Amygdala (tissue), 56 donors: ENCODE results near the gene DFFB.
"Not testable (repeated sequence)": the region's sequence is repeated elsewhere in the genome, so short reads cannot be mapped to it uniquely, and the experiment has no call there.

Source experiments
- DNase-seq, 56 donors: peaks; one replicate each; lab custom pipeline; 2025; lab: John Stamatoyannopoulos, UW

The DFFB gene

DNA sequence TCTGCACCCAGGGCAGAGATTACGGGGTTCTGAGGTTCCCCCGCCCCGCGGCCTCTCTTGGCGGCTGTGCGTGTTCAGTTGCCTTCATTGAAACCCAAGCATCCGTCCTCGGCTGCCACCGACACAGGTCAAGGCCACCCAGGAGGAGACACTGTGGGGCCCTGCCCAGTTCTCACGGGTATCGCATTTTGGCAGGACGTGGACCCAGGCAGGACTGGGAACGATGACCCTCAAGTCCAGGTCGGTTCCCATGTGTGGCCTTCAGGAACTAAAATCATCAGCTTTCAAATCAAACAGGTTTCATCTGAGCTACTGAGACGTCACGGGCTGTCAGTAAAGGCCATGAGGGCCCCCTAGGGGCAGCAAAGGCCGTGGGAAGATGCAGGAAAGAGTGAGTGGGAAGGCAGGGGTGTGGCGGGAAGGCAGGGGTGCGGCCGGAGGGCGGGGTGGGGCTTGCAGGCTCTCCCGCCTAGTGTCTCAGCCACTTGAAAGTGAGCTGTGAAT lies 49.8 kb downstream of the DFFB start:
- DNase-seq: no peak

DNA sequence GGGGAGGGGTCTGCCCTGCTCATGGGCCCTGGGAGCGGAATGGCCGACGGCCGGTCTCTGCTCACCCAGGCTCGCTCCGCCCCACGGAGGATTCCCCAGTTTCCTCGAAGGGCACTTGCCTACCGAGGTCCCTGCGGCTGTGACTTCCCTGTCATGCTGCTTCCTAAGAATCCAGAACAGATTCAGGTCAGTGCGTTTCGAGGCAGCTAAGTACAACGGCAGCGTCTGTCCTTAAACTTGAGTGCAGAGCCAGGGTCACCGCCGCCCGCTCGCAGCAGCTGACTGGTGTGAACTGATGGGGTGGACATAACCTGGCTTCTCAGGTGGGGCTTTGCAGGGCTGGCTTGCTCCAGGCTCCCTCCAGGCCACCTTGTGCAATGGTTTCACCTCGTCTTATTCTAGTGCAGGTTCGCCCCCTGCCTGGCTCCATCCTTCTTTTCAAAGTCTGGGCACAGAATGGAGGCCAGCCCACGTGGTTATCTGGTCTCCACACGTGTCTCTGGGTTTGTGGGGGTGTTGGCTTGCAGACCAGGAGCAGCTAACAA lies 50.4 kb downstream of the DFFB start:
- DNase-seq: no peak

DNA sequence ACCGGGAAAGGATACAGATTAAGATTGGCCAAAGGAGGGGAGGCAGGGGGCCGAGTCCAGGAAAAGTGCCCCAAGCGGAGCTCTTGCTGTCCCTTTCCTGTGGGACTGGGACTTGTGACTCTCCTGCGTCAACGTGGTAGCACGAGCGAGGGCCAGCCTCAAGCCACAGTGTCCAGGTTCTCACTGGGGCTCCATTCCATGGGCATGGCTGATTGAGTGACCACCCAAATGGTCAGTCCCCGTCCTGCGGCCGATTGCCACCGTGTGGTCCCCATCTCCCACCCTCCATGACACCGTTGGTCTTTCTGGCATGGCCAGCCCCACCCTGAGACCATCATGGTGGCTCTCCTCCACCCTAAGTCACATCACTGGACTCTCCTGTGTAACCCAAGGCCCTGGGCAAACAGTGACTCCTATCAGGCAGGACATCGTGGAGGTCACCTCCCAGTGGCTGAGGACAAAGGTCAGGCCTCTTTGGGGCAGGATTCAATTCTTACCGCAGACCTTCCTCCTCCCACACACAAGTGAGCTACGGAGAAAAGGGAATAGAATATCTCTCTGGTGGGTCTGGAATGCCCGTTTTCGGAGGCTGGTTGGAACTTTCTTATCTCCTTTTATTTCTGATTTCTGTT lies 51.7 kb downstream of the DFFB start:
- DNase-seq: no peak

DNA sequence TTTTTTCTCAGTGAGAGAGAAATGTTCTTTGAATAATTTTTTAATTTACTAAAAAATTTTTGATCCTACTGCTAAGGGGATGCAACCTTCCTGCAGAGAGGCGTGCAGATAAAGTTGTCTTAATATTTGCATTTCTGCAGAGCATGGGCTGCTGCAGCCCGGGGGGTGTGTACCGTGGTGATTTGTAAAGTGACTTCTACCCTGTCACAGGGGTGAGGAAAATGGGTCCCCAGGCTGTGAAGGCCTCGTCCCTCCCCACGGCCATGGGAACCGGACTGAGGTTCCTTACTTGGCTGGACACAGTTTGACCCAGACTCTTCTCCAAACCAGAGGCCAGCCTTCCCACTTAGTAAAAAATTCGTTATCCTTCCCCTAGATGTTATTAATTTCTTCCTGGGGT lies 52.3 kb downstream of the DFFB start:
- no peak for DNase-seq

DNA sequence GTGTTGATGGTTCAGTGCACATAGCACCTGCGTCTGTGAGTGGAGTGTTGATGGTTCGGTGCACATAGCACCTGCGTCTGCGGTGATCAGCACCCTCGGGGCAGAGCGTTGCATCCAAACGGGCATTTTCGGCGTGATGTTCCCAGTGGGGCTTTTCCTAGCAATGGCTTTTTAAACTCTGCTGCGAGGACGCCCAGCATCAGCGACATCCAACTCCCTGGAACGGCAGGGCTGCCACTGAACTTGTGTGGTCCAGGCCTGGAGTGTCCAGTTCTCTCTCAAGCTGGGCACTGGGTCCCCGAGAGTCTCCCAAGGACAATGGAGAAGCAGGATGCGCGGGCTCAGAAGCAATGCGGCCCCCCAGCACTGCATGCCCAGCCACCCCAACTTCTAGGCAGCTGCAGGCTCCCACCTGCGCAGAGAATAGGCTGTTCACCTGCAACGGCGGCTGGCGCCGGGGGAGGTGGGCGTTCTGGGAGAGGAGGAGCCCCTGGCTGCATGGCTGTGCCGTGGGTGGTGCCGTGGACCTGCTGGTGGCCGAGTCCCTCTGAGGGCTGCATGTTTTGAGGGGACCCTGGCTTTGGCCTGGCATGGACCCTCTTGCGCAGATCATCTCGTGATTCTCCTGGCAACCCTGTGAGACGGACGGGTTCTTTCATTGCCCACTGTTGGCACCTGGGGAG lies 52.9 kb downstream of the DFFB start:
- DNase-seq: no peak

DNA sequence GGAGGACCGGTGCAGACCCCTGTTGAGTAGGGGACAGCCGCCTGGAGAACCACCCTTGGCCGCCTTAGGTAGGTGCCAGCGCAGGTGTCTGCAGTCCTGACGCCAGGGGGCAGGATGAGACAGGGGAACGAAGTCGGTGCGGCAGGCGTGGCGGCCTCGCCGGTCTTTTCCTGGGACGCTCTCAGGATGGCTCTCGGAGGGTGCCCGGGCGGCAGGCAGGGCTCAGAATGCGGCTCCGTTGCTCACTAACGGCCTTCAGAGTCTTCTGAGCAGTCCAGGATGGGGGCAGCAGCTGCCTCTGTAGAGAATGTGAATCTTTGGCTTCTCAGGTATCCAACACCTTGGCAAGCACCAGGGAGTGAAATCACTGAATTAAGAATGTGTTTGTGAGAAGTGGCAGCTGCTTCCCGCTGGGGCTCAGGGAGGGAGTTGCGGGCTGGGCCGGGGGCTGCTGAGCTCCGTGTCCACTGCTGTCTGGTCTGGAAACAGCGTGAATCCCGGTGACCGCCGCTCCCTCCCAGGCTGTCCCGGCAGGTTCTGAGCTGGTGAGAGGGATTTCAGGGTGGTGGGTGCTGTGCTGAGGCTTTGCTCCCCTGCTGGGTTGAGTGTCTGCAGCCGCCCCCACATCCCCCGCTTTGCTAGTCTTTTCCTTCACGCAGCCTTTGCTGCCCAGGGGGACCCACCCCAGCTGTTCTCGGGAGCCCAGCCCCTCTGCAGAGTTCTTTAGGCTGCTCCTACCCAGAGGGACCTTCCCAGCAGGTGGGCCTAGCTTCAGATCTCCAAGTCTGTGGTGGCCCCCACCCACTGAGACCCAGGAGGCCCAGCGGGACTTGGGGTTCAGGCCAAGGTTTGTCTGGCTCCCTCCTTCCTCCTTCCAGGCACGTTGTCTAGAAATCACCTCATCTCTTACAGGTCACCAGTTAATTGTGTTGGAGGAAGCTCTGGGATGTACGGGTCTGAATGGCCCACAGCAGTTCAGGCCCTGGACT lies 53.9 kb downstream of the DFFB start:
- peak in 32 of 56 donors; percentile 6 to 68 (median 37) for DNase-seq

DNA sequence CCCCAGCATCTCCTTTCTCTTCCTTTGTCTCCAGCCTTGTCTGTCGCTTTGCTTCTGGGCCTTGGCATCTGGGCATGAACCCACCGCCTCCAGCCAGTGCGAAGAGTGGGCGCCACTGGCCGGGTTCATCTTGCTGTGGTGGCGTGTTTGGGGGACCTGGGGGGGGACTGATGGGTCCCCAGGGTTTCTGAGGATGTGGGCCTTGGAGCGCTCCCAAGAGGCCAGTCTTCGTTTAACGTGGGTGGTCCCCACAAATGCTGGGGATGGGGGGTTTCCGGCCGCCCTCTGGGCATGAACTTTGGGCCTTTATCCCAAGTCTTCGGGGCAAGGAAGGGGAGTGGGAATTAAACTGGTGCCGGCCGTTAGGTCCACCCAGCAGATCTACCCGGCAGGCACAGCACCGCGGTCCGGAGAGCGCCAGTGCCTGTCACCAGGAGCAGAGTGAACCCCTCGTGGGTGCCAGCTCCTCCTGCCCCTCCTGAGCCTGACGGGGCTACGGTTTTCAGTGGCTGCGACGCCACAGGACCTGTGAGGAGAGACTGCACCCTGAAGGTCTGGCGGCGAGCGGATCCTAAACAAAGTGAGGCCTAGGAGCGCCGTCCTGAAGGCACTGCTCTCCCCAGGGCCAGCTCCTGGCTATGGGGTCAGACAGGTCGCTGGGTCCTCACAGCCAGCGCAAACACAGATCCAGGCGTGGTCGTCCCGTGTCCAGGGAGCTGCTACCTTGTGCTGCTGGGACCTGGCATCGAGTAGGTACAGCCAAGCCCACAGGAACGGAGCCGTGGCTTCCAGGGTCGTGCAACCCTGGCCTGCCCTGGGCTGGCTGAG lies 54.9 kb downstream of the DFFB start:
- DNase-seq: no peak

DNA sequence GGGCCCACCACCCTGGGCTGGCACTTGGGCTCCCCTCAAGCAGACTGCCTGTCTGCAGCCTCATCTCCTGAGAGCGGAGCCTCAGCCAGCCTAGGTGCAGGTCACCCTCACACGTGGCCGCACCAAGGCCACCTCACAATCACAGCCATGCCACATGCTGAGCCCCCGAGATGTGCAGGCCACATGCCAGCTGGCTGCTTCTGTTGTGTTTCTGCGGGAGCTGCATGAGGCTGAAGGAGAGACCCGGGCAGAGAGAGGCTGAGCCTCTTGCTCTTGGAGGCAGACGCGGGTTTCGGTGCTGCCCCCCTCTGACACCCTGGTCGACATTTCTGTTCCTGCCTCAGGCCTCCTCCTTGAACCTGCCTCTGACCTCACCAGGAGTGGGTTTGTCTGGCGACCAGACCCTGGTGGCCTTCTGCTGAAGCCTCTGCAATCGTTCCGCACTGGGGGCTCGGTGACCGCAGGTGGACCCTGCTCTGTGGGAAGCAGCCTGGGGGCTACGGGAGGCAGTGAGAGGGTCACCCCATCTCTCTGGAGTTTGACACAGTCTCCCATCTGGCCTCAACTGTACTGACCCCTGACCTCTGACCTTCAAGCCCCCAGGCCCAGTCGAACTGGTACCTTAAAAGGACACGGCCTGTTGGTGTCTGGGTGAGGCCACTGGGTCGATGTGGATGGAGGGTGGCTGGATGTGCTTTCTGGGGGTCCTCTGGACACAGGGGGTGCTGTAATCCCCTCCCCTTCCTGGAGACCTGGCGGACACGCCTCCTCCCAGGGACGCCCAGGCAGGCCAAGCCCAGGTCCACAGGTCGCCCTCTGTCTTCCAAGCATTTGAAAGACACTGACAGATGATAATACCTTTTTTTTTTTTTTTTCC lies 55.8 kb downstream of the DFFB start:
- DNase-seq: no peak

DNA sequence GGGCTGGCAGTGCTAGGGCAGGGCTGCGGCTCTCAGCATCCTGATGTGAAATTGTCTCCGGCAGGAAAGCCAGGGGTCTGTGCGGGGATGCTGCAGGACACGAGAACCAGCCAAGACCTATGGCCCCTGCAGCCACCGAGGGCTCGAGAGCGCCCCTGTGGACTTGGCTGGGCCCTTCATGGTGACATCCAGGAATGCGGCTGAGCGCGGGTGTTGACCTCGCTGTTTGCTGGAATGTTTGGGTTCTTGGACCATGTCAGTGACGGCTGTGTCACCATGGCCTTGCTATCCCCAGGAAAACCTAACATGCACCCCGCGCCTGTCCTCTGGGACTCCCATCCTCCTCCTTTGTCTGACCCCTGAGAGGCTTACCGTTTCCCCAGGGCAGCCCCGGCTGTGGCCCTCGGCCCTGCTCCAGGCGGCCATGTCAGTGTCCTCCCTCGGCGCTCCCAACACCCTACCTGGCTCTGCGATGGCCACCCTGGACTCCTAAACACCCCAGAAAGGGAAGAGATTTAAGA lies 57.1 kb downstream of the DFFB start:
- no peak for DNase-seq

DNA sequence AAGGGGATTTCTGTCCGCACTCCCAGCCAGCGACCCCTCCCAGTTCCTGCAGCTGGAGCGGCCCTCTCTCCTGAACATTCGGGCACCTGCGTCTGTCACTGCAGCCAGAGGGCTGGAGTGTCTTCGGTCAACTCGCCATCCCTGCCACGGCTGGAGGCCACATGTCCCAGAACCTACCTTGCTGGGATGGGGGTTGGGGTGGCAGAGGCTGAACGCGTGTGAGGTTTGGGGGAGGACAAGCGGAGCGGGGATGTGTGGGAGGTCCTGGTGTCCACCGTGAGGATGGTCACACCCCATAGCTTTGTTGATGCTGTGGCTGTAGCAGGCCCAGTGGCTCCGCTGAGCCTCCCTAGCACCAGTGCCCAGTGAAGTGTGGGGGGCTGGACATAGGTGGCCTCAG lies 57.6 kb downstream of the DFFB start:
- no peak for DNase-seq

DNA sequence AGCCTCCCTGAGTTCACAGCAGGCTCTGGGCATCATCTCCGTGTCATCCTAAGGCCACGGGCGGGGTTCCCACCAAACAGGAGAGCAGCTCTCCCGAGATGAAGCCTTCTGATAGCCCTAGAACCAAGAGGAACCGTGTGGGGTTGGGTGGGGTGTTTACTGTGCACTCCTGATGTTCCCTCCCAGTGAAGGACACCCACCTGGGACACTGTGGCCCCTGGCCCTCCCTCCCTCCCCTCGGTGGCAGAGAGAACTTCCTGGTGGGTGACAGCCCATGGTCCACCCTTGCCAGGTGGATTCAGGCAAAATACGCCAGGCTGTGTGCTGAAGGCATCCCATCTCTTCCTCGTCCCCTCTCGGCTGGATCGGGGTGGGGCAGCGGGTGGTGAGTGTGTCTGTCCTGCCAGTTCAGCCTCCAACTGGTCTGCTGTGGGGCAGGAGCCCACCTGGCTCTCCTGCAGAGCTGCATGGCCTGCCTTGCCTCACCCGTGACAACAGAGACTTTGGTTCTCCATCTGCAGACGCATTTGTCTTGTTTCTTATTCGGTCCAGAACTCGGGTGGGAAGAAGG lies 58.4 kb downstream of the DFFB start:
- no peak for DNase-seq

DNA sequence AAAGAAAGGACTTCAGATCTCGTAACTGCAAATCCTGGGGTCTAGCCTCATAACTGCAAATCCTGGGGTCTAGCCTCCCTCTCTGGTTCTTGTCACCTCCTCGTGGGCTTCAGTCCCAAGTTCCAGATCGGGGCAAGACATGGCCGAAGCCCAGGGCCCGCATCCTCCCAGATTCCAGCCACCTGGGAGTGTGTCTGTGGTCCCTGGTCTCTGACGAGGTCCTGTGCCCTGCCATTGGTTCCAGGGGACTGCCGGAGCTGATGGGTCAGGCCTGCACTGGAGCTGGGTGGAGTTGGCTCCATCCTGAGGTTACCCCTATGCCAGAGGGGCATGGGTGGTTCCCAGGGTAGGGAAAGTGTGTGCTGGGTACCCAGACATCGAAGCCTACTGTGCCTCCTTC lies 60.5 kb downstream of the DFFB start:
- DNase-seq: no peak

DNA sequence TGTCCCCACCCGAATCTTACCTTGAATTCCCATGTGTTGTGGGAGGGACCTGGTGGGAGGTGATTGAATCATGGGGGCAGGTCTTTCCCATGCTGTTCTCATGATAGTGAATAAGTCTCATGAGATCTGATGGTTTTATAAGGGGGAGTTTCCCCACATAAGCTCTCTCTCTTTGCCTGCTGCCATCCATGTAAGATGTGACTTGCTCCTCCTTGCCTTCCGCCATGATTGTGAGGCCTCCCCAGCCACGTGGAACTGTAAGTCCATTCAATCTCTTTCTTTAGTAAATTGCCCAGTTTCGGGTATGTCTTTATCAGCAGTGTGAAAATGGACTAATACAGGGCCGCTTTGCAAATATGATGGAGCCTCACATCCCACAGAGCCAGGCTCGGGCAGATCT lies 61.1 kb downstream of the DFFB start:
- DNase-seq: not testable (repeated sequence)

DNA sequence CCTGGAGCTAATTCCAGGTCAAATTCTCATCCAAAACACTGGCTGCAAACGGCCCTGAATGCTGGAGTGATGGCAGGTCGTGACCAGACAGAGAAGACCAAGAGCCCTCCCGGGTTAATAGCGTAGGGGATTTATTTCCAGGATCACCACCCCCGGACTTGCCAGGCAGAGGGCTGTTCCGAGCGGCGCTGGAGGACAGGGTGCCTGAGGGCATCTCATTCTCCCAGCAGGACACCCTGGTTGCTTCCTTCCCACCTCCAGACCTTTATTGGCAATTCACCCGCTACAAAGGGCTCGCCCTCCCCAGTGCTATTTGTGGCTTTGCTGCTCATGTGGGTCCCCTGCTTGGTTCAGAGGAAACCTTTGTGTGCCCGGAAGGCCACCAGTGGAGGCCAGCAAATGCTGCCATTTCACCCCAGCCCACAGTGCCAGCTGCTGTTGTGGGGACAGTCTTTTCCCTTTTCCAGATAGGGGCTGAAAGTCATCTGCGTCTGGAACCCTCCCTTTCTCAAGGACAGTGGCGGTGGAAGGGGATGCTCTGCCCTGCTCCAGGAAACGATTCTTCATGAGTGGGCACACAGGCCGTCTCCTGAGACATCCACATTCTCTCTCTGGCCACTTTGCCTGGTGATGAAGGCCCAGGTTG lies 61.8 kb downstream of the DFFB start:
- no peak for DNase-seq

DNA sequence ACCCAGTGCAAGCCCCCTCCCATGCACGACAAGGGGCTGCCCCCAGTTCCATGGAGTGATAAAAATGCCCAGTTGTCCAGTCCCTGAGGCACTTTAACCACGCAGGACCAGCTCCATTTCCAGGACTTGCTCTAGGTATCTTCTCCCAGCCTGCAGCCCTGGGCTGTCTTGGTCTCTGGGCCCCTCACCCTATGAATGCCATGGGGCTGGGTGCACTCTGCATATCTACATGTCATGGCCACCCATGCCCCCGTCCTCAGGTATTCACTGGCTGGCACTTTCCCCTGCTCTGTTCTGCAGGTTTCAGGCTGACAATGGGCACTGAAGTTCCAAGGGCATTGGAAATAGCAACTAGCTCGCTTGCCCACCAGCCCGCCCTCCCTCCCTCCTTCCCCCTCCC lies 62.4 kb downstream of the DFFB start:
- no peak for DNase-seq

DNA sequence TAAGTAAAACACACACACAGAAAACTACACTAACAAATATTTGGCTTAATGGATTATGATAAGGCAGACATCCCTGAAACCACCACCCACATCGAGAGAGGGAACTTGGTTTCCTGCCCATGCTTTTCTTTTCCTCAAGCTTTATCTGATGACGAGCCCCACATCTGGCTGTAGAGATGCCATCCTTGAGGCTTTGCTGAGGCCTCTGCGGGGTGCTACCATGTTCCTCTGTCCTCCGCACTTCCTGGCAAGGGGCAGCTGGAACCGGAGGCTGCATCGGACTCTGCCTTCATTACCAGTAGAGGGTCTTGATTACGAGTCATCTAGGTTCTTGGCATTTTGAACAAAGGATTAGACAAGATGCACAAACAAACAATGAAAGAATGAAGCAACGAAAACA lies 64.5 kb downstream of the DFFB start:
- DNase-seq: no peak

DNA sequence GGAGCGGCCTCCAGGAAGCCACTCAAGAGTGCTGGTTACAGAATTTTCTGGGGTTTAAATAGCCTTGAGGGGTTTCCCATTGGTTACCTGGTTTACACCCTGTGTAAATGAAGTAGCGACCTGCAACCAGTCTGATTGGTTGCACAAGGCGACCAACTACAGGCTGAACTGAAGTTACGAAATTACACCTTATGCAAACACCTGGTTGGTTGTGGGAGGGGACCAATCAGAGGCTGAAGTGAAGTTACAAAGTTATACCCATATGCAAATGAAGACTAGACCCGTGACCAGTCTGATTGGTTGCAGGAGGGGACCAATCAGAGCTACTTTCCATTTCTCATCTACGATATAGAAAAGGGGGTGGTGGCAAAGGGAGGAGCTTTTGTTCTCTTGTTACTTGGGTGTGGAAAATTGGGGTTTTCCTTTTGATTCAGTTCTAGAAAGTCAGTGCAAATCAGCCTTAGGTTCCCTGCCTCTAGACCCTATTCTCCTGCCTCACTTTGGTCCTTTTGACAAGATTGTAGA lies 65.0 kb downstream of the DFFB start:
- DNase-seq: no peak

DNA sequence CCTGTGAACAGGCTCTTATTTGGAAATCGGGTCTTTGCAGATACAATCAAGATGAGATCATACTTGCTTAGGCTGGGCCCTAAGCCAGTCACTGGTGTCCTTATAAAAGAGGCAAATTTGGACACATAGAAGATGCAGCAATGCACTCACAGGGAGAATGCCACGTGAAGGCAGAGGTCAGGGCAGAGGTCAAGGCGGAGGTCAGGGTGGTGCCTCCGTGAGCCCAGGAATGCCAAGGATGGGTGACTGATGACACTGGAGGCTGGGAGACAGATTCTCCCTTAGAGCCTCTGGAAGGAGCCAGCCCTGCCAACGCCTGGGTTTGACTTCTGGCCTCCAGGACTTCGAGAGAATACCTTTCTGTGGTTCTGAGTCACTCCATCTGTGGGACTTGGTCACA lies 65.6 kb downstream of the DFFB start:
- no peak for DNase-seq
